HG03064 (cell line): ENCODE results near the gene OSBP2.

Experiments
- ATAC-seq: cut with Tn5 transposase; IDR thresholded peaks from one replicate; pipeline ENCODE4 v1.9.1; 2021; ENCODE audit warnings: low read depth; ENCODE audit not compliant: unreplicated experiment

Gene OSBP2

GRCh38 chr22:30923168-30923900 lies 228.7 kb downstream of the OSBP2 start:
- no peak for ATAC-seq

- ATAC-seq = no peak
These were observed 231.0 kb downstream of the OSBP2 start for GRCh38 chr22:30925667-30926066.

- no peak for ATAC-seq
These were observed 232.0 kb downstream of the OSBP2 start for GRCh38 chr22:30926706-30927105.

GRCh38 chr22:30927806-30928205 lies 233.1 kb downstream of the OSBP2 start:
- no peak for ATAC-seq

- ATAC-seq = no peak
These were observed 233.7 kb downstream of the OSBP2 start for GRCh38 chr22:30928401-30928800.

GRCh38 chr22:30930228-30930627 lies 235.6 kb downstream of the OSBP2 start:
- ATAC-seq = no peak

GRCh38 chr22:30931541-30932300 lies 237.0 kb downstream of the OSBP2 start:
- no peak for ATAC-seq

- no peak for ATAC-seq
These were observed 238.0 kb downstream of the OSBP2 start for GRCh38 chr22:30932661-30933060.

GRCh38 chr22:30933457-30933856 lies 238.8 kb downstream of the OSBP2 start:
- no peak for ATAC-seq

GRCh38 chr22:30934053-30934452 lies 239.4 kb downstream of the OSBP2 start:
- no peak for ATAC-seq

GRCh38 chr22:30940685-30941362 lies 246.2 kb downstream of the OSBP2 start:
- ATAC-seq = no peak

- no peak for ATAC-seq
These were observed 246.7 kb downstream of the OSBP2 start for GRCh38 chr22:30941363-30941740.

GRCh38 chr22:30943368-30943767 lies 248.7 kb downstream of the OSBP2 start:
- no peak for ATAC-seq

- no peak for ATAC-seq
These were observed 250.3 kb downstream of the OSBP2 start for GRCh38 chr22:30944986-30945385.

GRCh38 chr22:30945653-30946052 lies 251.0 kb downstream of the OSBP2 start:
- no peak for ATAC-seq

GRCh38 chr22:30946354-30946753 lies 251.7 kb downstream of the OSBP2 start:
- ATAC-seq = no peak

GRCh38 chr22:30947173-30947815 lies 252.6 kb downstream of the OSBP2 start:
- ATAC-seq = no peak

- ATAC-seq = no peak
These were observed 253.3 kb downstream of the OSBP2 start for GRCh38 chr22:30947816-30948454.

GRCh38 chr22:30948930-30949342 lies 254.3 kb downstream of the OSBP2 start:
- ATAC-seq = no peak

- ATAC-seq = no peak
These were observed 255.4 kb downstream of the OSBP2 start for GRCh38 chr22:30949934-30950660.
